Body of pancreas (tissue), 4 donors: ENCODE data around the gene RCOR1.

ENCODE experiments used
- POLR2A ChIP-seq, 3 donors: fragments of 450-650 bp; IDR thresholded peaks; one replicate each; pipeline ENCODE4 v1.6.1; 2016; ENCODE audit warnings: antibody characterized with exemption in 3 of 3, mild to moderate bottlenecking in 2 of 3
- TF ChIP-seq, protein P1 (sequence below), 7 experiments: fragments of 450-650 bp in 4 of 7; fragments of 200-600 bp in 3 of 7; sonication (generic) in 3 of 7; IDR thresholded peaks; one replicate each; pipeline ENCODE4 v1.5.1; 2016 to 2019; ENCODE audit warnings: antibody characterized with exemption in 7 of 7

DNA sequence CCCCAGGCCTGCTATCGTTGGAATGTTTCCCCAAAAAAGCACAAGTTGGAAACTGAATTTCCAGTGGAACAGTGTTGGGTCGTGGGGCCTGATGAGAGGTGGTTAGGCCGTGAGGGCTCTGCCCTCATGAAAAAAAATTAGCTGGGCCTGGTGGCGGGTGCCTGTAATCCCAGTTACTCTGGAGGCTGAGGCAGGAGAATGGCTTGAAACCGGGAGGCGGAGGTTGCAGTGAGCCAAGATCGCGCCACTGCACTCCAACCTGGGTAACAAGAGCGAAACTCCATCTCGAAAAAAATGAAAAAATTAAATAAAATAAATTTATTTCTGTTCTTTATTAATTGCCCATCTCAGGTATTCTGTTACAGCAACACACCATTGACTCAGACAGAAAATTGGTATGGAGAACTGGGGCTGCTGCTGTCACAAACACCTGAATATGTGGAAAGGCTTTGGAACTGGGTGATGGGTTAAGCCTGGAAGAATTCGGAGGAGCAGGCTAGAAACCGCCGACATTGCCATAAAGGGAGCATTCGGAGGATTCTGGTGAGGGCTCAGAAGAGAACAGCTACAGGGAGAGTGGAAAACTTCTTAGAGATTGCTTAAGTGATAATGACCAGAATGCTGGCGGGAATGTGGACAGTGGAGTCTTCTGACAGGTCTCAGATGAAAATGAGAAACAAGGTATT is 17.1 kb upstream of the RCOR1 start:
- TF ChIP-seq, protein P1, sequence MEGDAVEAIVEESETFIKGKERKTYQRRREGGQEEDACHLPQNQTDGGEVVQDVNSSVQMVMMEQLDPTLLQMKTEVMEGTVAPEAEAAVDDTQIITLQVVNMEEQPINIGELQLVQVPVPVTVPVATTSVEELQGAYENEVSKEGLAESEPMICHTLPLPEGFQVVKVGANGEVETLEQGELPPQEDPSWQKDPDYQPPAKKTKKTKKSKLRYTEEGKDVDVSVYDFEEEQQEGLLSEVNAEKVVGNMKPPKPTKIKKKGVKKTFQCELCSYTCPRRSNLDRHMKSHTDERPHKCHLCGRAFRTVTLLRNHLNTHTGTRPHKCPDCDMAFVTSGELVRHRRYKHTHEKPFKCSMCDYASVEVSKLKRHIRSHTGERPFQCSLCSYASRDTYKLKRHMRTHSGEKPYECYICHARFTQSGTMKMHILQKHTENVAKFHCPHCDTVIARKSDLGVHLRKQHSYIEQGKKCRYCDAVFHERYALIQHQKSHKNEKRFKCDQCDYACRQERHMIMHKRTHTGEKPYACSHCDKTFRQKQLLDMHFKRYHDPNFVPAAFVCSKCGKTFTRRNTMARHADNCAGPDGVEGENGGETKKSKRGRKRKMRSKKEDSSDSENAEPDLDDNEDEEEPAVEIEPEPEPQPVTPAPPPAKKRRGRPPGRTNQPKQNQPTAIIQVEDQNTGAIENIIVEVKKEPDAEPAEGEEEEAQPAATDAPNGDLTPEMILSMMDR (IDR thresholded peaks at IDR 0.05), result no peak
- TF ChIP-seq POLR2A (IDR thresholded peaks at IDR 0.05), result no peak
